Astrocyte (in vitro differentiated cells and primary cell): ENCODE measurements around the gene C8A. TPM values are rescaled to one million over a fixed set of nuclear protein-coding genes. Genes with fewer than 3 reads are reported as not detected.

Source experiments
- DNase-seq: peaks from one replicate; pipeline ENCODE4 v3.0.0-alpha.2; 2010; ENCODE audit warnings: low read depth
- FAIRE-seq: peaks from 2 replicates; lab custom pipeline; 2011; peaks lifted over from hg19 to GRCh38; lab: Jason Lieb, UNC
- H2AFZ ChIP-seq: 2 replicates; pipeline ENCODE4 v1.6.0; 2012; ENCODE audit warnings: low read depth, low read length, inconsistent platforms
- H3K27ac ChIP-seq: 2 replicates; pipeline ENCODE4 v1.5.1; 2011; ENCODE audit warnings: low read depth, low read length, inconsistent platforms
- H3K27me3 ChIP-seq: 2 replicates; pipeline ENCODE4 v1.6.0; 2011; ENCODE audit warnings: low read length, inconsistent platforms; ENCODE audit not compliant: insufficient read depth
- H3K36me3 ChIP-seq: 2 replicates; pipeline ENCODE4 v1.5.1; 2011; ENCODE audit warnings: low read length, inconsistent platforms; ENCODE audit not compliant: insufficient read depth
- H3K4me1 ChIP-seq: 2 replicates; pipeline ENCODE4 v1.5.1; 2011; ENCODE audit warnings: low read length, inconsistent platforms; ENCODE audit not compliant: insufficient read depth
- H3K4me2 ChIP-seq: 2 replicates; pipeline ENCODE4 v1.6.0; 2012; ENCODE audit warnings: low read length, inconsistent platforms
- H3K4me3 ChIP-seq: 2 replicates; pipeline ENCODE4 v1.5.1; 2011; ENCODE audit warnings: low read depth, mild to moderate bottlenecking, low read length, inconsistent platforms; ENCODE audit not compliant: insufficient read depth
- H3K79me2 ChIP-seq: 2 replicates; pipeline ENCODE4 v1.6.0; 2012; ENCODE audit warnings: mild to moderate bottlenecking, low read length, inconsistent platforms; ENCODE audit not compliant: insufficient read depth
- H3K9ac ChIP-seq: 2 replicates; pipeline ENCODE4 v1.6.0; 2012; ENCODE audit warnings: mild to moderate bottlenecking, low read length, inconsistent platforms
- H3K9me3 ChIP-seq: 2 replicates; pipeline ENCODE4 v1.5.1; 2012; ENCODE audit warnings: low read depth, mild to moderate bottlenecking, low read length, inconsistent platforms; ENCODE audit not compliant: insufficient read depth
- H4K20me1 ChIP-seq: 2 replicates; pipeline ENCODE4 v1.6.0; 2012; ENCODE audit warnings: low read length, inconsistent platforms; ENCODE audit not compliant: insufficient read depth
- H3K27ac Mint-ChIP-seq: one replicate; pipeline ENCODE4 v1.8.0; 2021; ENCODE audit warnings: mild to moderate bottlenecking, mixed read lengths; ENCODE audit not compliant: unreplicated experiment
- H3K27me3 Mint-ChIP-seq: one replicate; pipeline ENCODE4 v1.8.0; 2021; ENCODE audit warnings: low read depth, mixed read lengths; ENCODE audit not compliant: unreplicated experiment
- H3K36me3 Mint-ChIP-seq: one replicate; pipeline ENCODE4 v1.8.0; 2021; ENCODE audit warnings: low read depth, mixed read lengths; ENCODE audit not compliant: unreplicated experiment
- H3K4me1 Mint-ChIP-seq: one replicate; pipeline ENCODE4 v1.8.0; 2021; ENCODE audit warnings: low read depth, mixed read lengths; ENCODE audit not compliant: unreplicated experiment
- H3K4me3 Mint-ChIP-seq: one replicate; pipeline ENCODE4 v1.8.0; 2021; ENCODE audit warnings: mild to moderate bottlenecking, moderate library complexity, mixed read lengths; ENCODE audit not compliant: unreplicated experiment
- H3K9me3 Mint-ChIP-seq: one replicate; pipeline ENCODE4 v1.8.0; 2021; ENCODE audit warnings: mild to moderate bottlenecking, mixed read lengths; ENCODE audit not compliant: unreplicated experiment
- EZH2 ChIP-seq: IDR thresholded peaks from 2 replicates; pipeline ENCODE4 v1.6.1; 2012; ENCODE audit warnings: mild to moderate bottlenecking, low read length, inconsistent platforms; ENCODE audit not compliant: insufficient read depth
- total RNA-seq: library from RNA; stranded (reverse); gene quantifications from 2 replicates; pipeline ENCODE4 v1.2.1, GENCODE V29; 2021
- TF ChIP-seq, protein P1 (sequence below): IDR thresholded peaks from 2 replicates; pipeline ENCODE4 v1.5.1; 2011; ENCODE audit warnings: low read depth, mild to moderate bottlenecking, inconsistent platforms, low read length, moderate library complexity; ENCODE audit not compliant: insufficient read depth

C8A gene
- total RNA-seq, 1 donor from 2014 or later: not detected

DNA sequence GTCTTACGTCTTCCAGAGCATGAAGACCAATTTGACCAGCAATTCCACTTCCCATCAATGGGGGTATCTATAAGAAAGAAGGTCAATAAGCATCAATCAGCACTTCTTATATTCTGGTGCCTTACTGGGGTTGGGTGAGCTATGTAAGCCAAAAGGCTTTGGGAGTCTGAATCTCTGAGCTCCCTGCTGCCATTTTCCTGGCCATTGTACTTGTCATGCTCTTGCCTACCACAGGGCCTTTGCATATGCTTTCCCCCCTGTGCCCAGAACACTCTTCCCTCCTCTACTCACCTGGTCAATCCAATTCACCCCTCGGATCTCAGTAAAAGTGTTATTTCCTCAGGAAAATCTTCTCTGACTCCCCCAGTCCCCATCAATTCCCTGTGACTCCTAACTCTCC, 74.9 kb downstream of the C8A start:
- FAIRE-seq: no peak
- H3K36me3 ChIP-seq: no peaks in the 10 kb centered on the region
- no peak overlapping the region for H3K4me3 Mint-ChIP-seq

GRCh38 chr1:56931211-56931610, 76.6 kb downstream of the C8A start:
- Histone ChIP-seq H3K9me3 (peaks cover 2% of the 10 kb centered on the region), H3K27ac (no peak overlapping the region), H4K20me1 (no peaks in the 10 kb centered on the region), H3K4me1 (no peaks in the 10 kb centered on the region), H3K27me3 (no peaks in the 10 kb centered on the region), H2AFZ (no peak overlapping the region), H3K36me3 (no peaks in the 10 kb centered on the region), H3K4me2 (no peak overlapping the region), H3K79me2 (no peaks in the 10 kb centered on the region), H3K4me3 (no peak overlapping the region), H3K9ac (no peak overlapping the region)
- DNase-seq: no peak
- Mint-ChIP-seq H3K27me3 (peaks cover 14% of the 10 kb centered on the region), H3K36me3 (no peaks in the 10 kb centered on the region), H3K9me3 (peaks cover 2% of the 10 kb centered on the region), H3K4me3 (no peak overlapping the region), H3K27ac (no peak overlapping the region), H3K4me1 (peaks cover 5% of the 10 kb centered on the region)
- TF ChIP-seq EZH2: no peak
- TF ChIP-seq, protein P1, sequence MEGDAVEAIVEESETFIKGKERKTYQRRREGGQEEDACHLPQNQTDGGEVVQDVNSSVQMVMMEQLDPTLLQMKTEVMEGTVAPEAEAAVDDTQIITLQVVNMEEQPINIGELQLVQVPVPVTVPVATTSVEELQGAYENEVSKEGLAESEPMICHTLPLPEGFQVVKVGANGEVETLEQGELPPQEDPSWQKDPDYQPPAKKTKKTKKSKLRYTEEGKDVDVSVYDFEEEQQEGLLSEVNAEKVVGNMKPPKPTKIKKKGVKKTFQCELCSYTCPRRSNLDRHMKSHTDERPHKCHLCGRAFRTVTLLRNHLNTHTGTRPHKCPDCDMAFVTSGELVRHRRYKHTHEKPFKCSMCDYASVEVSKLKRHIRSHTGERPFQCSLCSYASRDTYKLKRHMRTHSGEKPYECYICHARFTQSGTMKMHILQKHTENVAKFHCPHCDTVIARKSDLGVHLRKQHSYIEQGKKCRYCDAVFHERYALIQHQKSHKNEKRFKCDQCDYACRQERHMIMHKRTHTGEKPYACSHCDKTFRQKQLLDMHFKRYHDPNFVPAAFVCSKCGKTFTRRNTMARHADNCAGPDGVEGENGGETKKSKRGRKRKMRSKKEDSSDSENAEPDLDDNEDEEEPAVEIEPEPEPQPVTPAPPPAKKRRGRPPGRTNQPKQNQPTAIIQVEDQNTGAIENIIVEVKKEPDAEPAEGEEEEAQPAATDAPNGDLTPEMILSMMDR: no peak
- FAIRE-seq: no peak

More for the DNA sequence above, 74.9 kb downstream of the C8A start:
- no peaks in the 10 kb centered on the region for H3K36me3 Mint-ChIP-seq
- H3K27me3 ChIP-seq: no peaks in the 10 kb centered on the region
- no peak overlapping the region for H3K27ac ChIP-seq
- H3K4me1 ChIP-seq: no peaks in the 10 kb centered on the region
- H3K9me3 ChIP-seq: peaks cover 2% of the 10 kb centered on the region
- H3K4me2 ChIP-seq: no peak overlapping the region
- peaks cover 5% of the 10 kb centered on the region for H3K4me1 Mint-ChIP-seq
- no peak for DNase-seq
- H2AFZ ChIP-seq: no peak overlapping the region
- H3K79me2 ChIP-seq: no peaks in the 10 kb centered on the region
- H3K9ac ChIP-seq: no peak overlapping the region
- no peak overlapping the region for H3K4me3 ChIP-seq
- no peak overlapping the region for H3K27ac Mint-ChIP-seq
- no peak for TF ChIP-seq EZH2
- TF ChIP-seq, protein P1: no peak
- H4K20me1 ChIP-seq: no peaks in the 10 kb centered on the region
- peaks cover 2% of the 10 kb centered on the region for H3K9me3 Mint-ChIP-seq
- H3K27me3 Mint-ChIP-seq: peaks cover 14% of the 10 kb centered on the region

GRCh38 chr1:56931686-56932085, 77.1 kb downstream of the C8A start:
- FAIRE-seq (no peak), DNase-seq (no peak)
- Histone ChIP-seq H3K36me3 (no peaks in the 10 kb centered on the region), H4K20me1 (no peaks in the 10 kb centered on the region), H3K27me3 (no peaks in the 10 kb centered on the region), H3K27ac (no peak overlapping the region), H3K4me1 (no peaks in the 10 kb centered on the region), H3K4me3 (no peak overlapping the region), H3K79me2 (no peaks in the 10 kb centered on the region), H3K9me3 (peaks cover 2% of the 10 kb centered on the region), H3K9ac (no peak overlapping the region), H2AFZ (no peak overlapping the region), H3K4me2 (no peak overlapping the region)
- TF ChIP-seq EZH2: no peak
- TF ChIP-seq, protein P1: no peak
- Mint-ChIP-seq H3K27ac (no peak overlapping the region), H3K4me1 (peaks cover 5% of the 10 kb centered on the region), H3K9me3 (peaks cover 2% of the 10 kb centered on the region), H3K36me3 (no peaks in the 10 kb centered on the region), H3K27me3 (peaks cover 14% of the 10 kb centered on the region), H3K4me3 (no peak overlapping the region)
